WERI-Rb-1 (cell line): ENCODE measurements around the gene DNM3.

Source experiments
- DNase-seq: peaks from one replicate; pipeline ENCODE4 v3.0.0-alpha.2; 2020
- H3K27ac ChIP-seq: fragments of 250-450 bp; sonication (Bioruptor Pico); 2 replicates; pipeline ENCODE4 v1.5.1; 2020; ENCODE audit warnings: mild to moderate bottlenecking, moderate library complexity
- H3K27me3 ChIP-seq: fragments of 250-450 bp; sonication (Bioruptor Pico); 2 replicates; pipeline ENCODE4 v1.5.1; 2021; ENCODE audit warnings: mild to moderate bottlenecking, low read depth, moderate library complexity; ENCODE audit not compliant: insufficient read depth, severe bottlenecking
- H3K36me3 ChIP-seq: fragments of 250-450 bp; sonication (Bioruptor Pico); 2 replicates; pipeline ENCODE4 v1.5.1; 2020; ENCODE audit warnings: mild to moderate bottlenecking, moderate library complexity
- H3K4me3 ChIP-seq: 2 replicates; pipeline ENCODE4 v1.5.1; 2011; ENCODE audit warnings: low read depth, mild to moderate bottlenecking, control low read depth, low read length
- H3K9me3 ChIP-seq: fragments of 250-450 bp; sonication (Bioruptor Pico); 2 replicates; pipeline ENCODE4 v1.5.1; 2021; ENCODE audit warnings: mild to moderate bottlenecking, moderate library complexity; ENCODE audit not compliant: severe bottlenecking
- CTCF ChIP-seq: IDR thresholded peaks from 2 replicates; pipeline ENCODE4 v1.5.1; 2011; ENCODE audit warnings: low read depth, mild to moderate bottlenecking, control low read depth, inconsistent platforms, low read length

The DNM3 gene

GRCh38 chr1:171929121-171929520 lies 87.8 kb downstream of the DNM3 start:
- H3K9me3 ChIP-seq, result no peaks in the 10 kb centered on the region
- no peak overlapping the region for H3K27ac ChIP-seq
- no peak overlapping the region for H3K4me3 ChIP-seq
- no peak for DNase-seq
- no peaks in the 10 kb centered on the region for H3K27me3 ChIP-seq
- H3K36me3 ChIP-seq, result no peaks in the 10 kb centered on the region
- TF ChIP-seq CTCF, result no peak; the same call in none of the 2 replicates

GRCh38 chr1:171931752-171932151 lies 90.5 kb downstream of the DNM3 start:
- no peak overlapping the region for H3K27ac ChIP-seq
- H3K4me3 ChIP-seq, result no peak overlapping the region
- no peak for DNase-seq
- no peaks in the 10 kb centered on the region for H3K27me3 ChIP-seq
- H3K9me3 ChIP-seq, result no peaks in the 10 kb centered on the region
- no peak for TF ChIP-seq CTCF
- H3K36me3 ChIP-seq, result no peaks in the 10 kb centered on the region

GRCh38 chr1:171934664-171935063 lies 93.4 kb downstream of the DNM3 start:
- Histone ChIP-seq H3K36me3 (no peaks in the 10 kb centered on the region), H3K27ac (no peak overlapping the region), H3K4me3 (no peak overlapping the region), H3K27me3 (no peaks in the 10 kb centered on the region), H3K9me3 (no peaks in the 10 kb centered on the region)
- no peak for TF ChIP-seq CTCF
- no peak for DNase-seq

GRCh38 chr1:171935086-171935485 lies 93.8 kb downstream of the DNM3 start:
- Histone ChIP-seq H3K27ac (no peak overlapping the region), H3K4me3 (no peak overlapping the region), H3K27me3 (no peaks in the 10 kb centered on the region), H3K36me3 (no peaks in the 10 kb centered on the region), H3K9me3 (no peaks in the 10 kb centered on the region)
- no peak for DNase-seq
- no peak for TF ChIP-seq CTCF

GRCh38 chr1:171935664-171936063 lies 94.4 kb downstream of the DNM3 start:
- Histone ChIP-seq H3K27ac (no peak overlapping the region), H3K36me3 (no peaks in the 10 kb centered on the region), H3K27me3 (no peaks in the 10 kb centered on the region), H3K4me3 (no peak overlapping the region), H3K9me3 (no peaks in the 10 kb centered on the region)
- no peak for TF ChIP-seq CTCF
- no peak for DNase-seq

- no peak for DNase-seq
- TF ChIP-seq CTCF, result no peak
- Histone ChIP-seq H3K4me3 (no peak overlapping the region), H3K27ac (no peak overlapping the region), H3K36me3 (no peaks in the 10 kb centered on the region), H3K9me3 (no peaks in the 10 kb centered on the region), H3K27me3 (no peaks in the 10 kb centered on the region)
Measured at GRCh38 chr1:171937938-171938337, 96.6 kb downstream of the DNM3 start.
